Kasumi-1 (cell line): ENCODE measurements around the gene QKI.
"Not testable (repeated sequence)": the region's sequence is repeated elsewhere in the genome, so short reads cannot be mapped to it uniquely, and the experiment has no call there.

Experiments
- DNase-seq, 2 experiments: peaks; one replicate each; lab custom pipeline; 2025; lab: John Stamatoyannopoulos, UW

The QKI gene

DNA sequence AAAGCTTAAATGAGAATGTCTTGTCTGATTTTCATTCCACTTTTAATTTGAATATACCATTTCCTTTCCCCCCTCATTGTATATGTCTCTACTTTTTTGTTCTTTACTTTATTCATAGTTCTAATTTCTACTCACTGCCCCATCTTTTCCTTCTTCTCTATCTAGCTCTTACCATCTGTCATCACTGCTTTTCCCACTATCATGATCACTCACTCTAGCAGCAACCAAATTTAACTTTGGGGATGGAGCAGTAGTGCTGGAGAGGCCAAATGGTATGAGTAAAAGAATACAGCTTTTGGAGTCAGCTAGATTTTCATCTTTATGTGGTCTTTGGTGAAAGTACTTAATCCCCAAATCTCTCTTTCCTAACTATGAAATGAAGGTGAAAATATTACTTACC lies 25.5 kb downstream of the QKI start:
- no peak for DNase-seq

DNA sequence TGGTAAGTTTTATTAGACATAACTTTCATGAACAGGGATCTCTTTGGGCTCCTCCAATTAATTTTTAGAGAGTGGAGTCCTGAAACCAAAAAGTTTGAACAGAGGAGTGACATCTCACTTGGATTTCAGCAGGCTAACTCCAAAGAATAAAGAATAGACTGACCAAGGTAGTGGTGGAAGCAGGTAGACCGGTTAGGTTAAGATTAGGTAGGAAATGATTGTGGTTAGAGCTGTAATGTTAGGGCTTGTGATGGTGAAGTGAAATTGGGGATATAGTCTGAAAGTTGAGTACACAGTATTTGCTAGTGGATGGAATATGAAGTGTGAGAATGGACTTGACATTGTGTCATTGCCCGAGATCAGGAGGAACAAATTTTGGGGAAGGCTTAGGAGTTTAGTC lies 27.8 kb downstream of the QKI start:
- no peak for DNase-seq

DNA sequence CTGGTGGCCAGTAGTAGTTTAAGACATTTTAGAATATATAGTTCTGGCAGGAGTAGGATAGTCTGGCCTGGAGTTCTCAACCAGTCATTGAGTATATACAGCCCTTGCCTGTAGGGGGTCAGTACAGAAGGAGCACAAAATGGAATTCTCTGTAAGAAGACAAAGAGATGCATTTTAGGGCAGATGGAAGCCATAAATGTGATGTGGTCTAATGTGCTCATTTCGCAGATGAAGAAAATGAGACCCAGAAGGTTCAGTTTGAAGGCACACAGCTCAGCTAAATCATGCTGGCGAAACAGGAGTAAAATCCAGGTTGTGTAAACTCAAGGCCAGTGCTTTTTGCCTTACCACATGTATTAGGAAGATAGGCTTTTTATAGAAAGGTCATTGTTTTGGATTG lies 29.6 kb downstream of the QKI start:
- peak; percentile 18 for DNase-seq

DNA sequence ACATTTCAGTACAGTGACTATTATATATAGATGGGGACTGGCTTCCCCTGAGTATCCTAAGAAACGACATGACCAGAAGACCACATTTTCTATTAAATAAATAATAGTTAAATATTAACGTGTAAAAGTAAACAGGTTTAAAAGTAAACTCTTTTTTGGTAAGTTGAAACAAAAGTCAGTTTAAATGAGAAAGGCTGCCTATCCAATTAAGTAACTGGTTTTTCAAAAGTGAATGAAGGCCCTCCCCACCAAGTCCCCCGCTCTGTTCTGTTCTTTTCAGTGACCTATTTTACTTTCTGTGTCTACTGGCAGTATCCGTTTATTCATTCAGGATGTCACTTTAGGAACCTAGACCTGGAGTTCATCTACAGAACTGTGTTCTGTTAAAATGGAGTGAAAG lies 32.0 kb downstream of the QKI start:
- DNase-seq, result no peak

DNA sequence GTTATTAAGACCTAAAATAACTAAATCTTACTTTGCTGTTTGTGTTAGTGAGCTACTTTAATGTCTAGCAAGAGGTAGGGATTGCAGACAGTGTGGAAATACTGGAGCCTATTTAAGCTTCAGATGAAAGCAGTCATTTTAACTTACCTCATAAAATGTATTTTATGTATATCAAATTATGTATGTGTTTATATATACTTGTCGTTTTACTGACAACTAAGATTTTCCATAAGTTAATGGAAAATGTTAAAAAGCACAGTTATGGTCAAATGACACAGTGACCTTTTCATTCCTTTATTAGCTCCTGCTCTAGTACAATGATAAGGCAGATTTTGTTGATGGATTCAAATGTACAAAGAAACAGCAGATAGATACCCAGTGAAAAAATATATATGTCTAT lies 34.6 kb downstream of the QKI start:
- no peak for DNase-seq

DNA sequence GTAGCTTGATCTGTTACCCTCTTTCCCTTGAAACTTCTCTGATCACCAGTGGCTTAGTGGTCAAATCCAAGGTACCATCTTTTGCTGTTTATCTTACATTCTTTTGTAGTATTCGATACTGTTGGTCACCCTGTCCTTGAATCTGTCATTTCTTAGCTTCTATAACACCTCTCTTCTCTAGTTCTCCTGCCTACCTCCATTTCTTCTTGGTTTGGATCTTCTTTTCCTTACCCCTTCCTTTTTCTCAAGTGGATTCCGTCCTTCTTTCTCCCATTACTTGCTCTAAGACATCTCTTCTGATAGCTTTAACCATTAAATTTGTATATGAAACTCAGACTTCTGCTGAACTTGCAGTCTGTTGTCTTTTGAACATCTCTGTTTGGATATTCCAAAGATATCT lies 39.9 kb downstream of the QKI start:
- no peak for DNase-seq

DNA sequence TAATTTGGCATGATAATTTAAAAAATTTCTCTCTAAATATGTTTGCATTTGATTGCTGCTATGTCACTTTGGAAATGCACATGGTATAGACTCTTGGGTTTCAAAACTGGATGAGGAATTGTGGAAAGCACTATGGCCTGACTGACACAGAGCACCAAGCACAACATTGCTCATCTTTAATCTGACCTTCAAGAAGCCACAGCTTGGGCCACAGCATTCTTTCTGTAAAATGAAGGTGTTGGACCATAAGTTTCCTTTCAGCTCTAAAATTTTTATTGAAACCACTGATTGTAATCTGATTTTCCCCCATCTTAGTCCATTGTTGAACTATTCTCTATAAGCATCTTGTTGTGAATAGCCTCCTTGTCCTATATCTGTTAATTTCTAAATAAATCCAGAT lies 41.0 kb downstream of the QKI start:
- DNase-seq, result no peak

DNA sequence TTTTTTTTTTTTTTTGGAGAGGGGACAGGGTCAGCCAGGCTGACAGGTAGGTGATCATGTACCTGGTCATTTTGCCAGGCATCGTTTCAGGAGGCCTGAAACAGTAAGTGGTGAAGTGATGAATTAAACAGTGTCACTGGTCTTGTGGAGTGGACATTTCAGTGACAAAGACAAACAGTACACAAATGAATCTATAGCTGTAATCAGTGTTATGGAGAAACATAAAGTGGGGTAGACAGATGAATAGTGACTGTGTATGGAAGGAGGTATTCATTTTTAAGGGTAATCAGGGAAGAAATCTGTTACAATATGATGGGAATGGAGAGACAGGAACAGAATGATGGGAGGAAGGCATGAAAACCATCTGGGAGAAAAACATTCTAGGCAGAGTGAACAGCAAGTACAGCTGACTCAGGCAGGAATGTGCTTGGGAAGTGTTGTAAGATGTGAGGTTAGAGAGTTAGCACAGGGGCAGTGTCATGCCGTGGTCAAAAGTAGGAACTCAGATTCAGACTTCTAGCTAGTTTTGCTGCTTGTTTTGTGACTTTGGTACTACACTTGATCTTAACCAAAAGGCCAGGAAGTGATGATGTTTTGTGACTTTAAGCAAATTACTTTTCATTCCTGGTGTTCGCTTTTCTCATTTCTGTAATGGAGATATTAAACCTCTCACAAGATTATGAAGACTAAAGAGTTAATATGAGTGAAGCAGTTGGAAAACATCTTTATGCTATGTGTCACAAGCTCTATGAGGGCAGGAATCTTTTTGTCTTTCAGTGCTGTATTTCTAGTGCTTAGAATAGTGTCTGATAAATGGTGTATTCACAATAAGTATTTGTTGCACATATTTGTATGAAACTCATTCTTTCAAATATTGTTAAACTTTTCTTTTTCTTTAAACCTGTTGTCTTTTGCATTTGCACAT lies 43.4 kb downstream of the QKI start:
- peak; percentile 67 to 68 for DNase-seq

DNA sequence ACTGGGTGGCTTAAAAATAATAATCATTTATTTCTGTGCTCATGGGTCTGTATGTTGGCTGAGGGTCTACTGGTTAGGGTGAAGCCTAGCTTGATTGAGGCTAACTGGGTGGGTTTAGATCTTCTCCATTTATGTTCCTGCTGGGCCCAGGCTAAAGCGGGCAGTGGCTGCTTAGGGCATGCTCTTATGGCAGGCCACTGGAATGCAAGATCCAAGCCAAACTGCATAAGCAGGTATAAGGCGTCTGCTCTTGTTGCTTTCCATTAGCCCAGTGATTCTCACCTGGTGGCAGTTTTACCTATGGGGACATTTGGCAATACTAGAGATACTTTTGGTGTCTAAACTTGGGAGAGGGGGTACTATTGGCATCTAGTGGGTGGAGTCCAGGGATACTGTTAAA lies 44.5 kb downstream of the QKI start:
- DNase-seq, result no peak

DNA sequence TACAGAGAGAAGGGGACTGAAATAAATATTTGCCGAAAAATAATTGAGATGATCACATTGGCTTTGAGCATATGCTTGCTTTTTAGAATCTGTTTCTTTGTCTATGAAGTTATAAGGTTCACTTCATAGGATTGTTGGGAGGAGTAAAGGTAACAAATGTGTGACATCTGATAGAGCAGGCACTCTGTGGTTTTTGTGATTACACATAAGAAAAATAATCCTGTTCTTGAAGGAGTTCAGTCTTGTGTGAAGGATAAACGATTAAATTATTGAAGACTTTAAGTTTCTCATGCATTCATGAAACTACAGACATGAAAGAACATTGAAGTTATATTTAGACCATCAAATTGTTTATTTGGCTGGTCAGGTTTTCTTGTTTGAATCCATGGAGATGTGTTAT lies 45.0 kb downstream of the QKI start:
- DNase-seq, result no peak

DNA sequence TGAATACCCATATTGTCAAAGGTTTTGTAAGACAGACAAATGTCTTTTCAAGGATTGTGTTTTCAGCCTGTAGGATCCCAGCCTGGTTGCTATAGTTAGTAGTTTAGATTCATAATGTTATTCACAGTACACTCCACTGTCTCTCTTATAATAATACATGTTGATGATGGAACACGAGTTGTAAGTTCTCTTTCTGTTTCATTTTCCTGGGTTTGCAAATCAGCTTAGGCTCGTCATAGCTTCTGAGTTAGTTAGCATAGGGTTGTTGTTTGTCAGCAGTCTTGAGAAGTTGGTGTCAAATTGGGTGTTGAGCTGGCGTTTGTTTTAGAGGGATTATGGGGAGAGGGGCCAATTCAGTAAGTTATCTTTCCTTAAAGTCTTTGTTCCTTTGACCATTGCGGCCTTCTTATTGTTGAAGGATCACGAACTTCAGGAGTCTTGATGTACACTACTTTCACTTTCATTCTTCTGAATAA lies 45.8 kb downstream of the QKI start:
- no peak for DNase-seq

DNA sequence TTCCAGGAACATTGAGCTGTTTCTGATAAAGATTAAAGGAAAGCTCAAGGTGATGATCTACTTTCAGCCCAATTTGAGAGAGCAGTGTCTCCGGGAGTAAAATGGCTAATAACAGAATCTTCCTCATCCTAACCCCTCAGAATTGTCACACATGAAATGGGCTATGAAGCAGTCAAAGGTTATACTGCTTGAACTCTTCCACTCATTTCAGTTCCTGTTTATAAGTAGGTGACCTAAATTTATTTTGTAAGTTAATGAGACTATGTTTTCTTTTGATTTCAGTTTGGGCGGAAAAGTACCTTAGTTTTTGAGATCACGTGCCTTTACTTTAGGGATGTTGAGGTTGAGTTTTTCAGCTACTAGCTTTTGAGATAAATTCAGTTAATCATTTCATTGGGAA lies 47.2 kb downstream of the QKI start:
- DNase-seq, result no peak

DNA sequence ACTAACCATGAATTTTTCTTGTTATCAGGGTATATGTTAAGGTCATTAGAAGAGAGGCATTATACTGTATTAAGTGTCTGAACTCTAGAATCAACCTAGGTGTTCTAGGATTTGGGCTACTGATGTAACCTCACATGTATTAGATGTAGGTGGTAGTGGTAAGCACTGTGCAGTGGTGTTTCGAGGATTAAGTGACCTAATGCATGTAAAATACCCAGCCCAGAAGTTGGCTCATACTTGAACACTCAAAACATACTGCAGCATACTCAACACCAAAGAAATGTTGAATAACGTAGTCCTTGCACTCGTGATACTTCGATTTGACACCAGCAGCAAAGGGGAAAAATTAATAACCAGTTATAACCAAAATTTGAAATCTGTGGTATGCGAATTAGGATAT lies 48.7 kb downstream of the QKI start:
- DNase-seq, result no peak

DNA sequence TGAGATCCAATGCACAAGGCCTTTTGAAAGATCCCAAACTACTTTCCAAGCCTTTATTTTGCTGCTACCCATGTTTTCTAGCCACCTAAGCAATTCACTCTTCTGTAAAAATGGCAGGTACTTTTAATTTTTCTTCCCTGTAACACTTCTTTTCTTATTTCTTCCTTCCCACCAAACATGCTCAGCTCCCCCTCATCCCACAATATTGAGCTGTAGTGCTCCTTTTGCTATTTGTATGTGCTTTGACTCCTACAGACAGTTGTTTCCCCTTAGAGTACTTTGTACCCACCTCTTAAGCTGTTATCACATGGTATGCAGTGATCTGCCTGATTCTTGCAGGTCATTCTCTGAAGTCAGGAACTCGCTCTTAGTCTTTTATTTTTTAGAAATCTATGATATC lies 49.3 kb downstream of the QKI start:
- DNase-seq, result no peak

DNA sequence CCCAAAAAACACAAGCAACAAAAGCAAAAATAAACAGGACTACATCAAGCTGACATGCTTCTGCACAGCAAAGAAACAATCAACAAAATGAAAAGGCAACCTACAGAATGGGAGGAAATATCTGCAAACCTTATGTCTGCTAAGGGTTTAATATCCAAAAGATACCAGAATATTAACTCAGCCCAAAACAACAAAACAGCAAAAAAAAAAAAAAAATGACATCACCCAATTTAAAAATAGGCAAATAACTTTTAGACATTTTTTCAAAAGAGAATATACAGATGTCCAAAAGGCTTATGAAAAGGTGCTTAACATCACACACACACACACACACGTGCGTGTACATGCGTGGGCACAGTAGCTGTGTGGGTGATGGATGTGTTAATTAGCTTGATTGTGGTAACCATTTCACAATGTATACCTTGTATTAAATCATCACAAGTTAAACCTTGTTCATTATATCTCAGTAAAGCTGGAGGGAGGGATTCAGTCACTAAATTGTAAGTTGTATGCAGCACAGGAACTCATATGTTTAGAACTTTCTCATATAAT lies 52.4 kb downstream of the QKI start:
- no peak for DNase-seq

DNA sequence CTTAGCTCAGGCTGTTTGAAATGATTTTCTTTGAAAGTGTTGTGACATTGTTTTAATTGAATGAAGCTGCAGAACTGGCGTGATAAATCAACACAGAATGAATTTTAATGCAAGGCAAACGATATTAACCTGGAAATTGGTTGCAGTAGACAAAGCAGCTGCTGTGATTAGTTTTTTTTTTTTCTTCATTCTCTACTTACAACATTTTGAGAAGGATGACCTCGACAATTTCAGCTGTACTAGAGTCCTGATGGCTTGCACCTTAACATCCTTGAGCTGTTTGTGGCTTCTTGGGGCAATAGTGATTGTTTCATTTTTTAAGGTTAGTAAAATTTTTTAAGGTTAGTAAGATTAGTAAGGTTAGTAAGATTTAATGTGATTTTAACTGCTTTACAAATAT lies 54.2 kb downstream of the QKI start:
- DNase-seq, result no peak

DNA sequence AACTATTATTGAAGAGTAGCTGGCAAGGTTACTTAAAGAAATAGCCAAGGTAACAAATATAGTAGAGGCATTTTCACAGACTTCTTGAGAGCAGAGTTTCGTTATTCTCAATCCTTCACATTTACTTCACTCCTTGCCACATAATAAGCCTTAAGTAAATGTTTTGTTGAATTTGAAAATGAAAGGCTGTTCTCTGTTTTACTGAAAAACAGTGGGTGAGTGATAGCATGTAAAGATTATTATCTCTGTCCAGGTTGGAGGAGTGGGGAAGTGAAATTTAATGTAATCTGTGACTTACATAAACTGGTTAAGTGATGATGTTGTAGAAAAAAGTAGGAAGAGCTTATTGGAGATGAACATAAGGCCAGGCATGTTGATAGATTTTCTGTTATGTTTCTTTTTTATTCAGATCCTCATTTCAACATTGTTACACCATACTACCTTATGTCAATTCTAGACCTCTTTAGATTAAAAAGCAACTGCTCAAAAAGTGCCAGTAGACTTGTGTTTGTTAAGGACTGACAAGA lies 55.0 kb downstream of the QKI start:
- DNase-seq, result no peak

DNA sequence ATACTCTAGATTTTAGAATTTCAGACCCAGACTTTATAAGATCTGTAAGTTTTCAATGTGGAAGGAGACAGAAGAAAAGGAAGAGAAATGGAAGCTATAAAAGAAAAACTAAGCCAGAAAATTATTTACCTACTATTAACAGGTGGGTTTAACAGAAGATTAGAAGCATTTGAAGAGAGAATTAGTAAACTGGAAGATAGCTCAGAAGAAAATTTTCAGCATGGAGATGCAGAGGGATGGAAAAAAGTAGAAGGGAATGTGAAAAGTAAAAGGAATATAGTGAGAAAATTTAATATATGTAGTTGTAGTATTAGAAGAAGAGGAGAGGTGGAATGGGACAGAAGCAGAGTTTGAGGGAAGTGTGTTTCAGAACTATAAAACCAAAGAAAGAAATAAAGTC lies 56.1 kb downstream of the QKI start:
- DNase-seq, result no peak

DNA sequence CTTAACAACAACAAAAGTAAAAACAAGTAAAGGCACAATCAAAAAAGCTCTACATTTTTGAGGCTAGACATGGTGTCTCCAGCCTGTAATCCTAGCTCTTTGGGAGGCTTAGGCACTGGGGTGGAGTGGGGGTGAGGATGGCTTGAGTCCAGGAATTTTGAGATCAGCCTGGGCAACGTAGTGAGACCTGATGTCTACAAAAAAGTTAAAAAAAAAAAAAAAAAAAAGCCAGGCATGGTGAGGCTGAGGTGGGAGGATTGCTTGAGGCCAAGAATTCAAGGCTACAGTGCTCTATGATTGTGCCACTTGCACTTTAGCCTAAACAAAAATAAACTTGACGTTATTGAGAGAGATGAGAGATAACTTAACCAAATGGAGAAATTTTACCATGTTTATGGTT lies 60.1 kb downstream of the QKI start:
- DNase-seq, result no peak

DNA sequence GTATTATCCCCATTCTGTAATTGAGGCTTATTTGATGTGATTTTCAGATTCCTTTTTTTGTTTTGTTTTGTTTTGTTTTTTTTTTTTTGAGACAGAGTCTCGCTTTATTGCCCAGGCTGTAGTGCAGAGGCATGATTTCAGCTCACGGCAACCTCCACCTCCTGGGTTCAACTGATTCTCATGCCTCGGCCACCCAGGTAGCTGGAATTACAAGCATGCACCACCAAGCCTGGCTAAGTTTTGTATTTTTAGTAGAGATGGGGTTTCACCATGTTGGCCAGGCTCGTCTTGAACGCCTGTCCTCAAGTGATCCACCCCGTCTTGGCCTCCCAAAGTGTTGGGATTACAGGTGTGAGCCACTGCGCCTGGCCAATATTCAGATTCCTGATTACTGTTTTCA lies 62.4 kb downstream of the QKI start:
- DNase-seq, result not testable (repeated sequence)

DNA sequence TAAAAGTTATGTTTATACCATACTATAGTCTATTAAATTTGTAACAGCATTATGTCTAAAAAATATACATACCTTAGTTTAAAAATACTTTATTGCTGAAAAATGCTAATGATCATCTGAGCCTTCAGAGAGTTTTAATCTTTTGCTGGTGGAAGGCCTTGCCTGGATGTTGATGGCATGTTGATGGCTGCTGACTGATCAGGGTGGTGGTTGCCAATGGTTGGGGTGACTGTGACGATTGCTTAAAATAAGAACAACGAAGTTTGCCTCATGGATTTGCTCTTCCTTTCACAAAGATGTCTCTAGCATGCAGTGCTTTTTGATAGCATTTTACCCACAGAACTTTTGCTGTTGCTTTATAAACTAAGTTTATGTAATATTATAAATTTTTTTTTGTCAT lies 68.6 kb downstream of the QKI start:
- no peak for DNase-seq

DNA sequence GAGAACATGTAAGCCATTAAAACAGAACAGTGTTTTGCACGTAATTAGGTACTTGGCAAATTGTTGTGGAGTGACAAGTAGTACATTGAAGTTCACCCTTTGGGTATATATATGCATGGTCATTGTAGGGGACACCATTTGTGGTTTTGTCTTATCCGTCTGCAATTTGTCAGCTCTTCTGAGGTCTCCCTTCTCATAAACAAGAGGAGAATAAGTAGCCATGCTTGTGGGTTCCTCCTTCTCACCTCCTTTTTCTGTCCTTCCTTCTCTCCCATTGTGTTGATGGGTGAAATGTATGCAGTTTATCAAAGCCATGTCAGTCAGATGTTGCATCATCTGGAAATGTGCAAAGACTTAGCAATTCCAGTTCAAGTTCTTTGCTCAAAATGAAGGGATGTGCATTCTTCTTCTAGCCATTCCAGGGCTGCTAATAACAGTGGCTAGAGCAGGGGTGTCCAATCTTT lies 70.9 kb downstream of the QKI start:
- no peak for DNase-seq

DNA sequence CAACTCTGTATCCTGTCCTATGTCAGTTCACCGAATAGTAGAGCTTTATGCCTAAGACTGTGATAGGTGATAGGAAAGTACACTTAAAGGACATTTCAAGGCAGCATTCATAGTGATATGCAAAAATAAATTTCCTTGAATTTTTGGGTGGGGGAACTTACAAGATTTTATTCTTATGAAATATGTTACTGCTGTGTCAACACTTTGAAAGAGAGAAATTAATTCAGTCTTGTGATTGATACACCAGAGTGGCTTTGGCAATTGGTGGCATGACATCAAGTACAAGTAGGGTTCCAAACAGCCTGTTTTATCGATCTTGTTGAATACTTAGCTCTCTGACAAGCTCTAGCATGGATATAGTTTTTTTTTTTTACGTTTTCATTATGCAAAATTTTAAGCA lies 72.3 kb downstream of the QKI start:
- DNase-seq, result no peak
